Measurements from ENCODE around the gene SERTAD3.

The SERTAD3 gene

DNA sequence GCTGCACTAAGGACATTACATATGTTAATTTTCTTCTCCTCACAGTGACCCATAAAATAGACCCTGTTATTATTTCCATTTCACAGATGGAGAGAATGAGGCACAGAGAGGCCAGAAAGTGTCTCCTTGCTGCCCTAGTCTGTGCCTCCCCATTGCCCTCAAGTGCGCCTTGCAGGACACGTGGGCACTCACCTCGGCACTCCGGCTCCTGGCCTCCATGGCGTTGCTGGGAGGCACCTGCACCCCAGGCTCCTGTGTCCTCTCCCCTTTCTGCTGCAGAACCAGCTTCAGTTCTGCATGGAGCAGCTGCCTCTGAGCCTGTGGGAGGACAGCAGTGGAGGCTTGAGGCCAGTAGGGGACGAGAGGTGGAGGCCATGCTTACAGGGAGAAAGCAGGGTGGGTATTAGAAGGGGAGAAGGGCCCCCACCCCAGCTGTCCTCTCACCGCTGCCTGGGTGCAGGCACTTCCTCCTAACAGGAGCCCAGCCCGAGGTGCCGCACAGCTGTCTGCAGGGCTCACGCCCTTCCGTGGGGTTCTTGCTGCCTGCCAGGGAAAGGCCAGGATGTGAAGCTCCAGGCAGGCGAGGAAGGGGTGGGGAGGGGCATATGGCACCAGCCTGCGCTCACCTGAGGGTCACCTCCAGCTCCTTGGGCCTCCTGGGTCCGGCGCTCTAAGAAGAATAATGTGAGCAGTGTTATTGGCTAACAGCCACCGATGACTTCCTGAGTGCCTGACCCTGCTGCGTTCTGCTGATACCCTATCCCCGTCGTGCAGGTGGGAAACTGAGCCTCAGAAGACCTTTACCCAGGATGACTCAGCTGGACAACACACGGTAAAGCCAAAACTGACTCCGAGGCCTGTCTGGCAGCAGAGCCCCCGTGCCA is 36.2 kb downstream of the SERTAD3 start:
- DNase-seq = no peak

DNA sequence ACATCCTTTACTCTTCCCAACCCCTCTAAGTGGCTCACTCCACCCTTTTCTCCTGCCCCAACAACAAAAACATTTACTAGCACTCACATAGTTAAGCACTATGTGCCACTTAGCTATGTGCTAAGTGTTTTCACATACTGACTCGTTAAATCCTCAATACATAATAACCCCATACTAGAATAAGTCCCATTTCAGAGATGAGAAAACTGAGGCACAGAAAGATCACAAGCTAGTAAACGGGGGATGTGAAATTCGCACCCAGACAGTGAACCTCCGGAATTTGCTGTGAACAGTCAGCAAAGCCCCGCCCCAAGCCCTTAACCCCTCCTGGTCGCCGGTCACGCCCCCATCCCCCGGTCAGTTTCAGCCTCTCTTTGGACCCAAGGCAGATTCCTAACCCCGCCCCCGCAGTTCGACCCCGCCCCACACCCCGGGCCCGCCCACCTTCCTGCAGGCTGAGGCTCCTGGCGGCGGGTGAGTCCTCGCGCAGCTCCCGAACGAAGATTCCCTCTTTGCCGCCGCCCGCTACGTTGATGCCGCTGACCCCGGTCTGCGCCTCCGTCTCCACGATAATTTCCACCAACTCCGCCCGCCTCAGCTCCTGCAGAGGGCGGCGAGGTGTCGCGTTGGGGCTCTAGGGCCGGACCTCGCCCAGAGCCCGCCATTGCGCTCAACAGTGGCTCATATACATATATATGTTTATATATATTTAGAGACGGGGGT is 40.7 kb downstream of the SERTAD3 start:
- peak; percentile 78 for DNase-seq

DNA sequence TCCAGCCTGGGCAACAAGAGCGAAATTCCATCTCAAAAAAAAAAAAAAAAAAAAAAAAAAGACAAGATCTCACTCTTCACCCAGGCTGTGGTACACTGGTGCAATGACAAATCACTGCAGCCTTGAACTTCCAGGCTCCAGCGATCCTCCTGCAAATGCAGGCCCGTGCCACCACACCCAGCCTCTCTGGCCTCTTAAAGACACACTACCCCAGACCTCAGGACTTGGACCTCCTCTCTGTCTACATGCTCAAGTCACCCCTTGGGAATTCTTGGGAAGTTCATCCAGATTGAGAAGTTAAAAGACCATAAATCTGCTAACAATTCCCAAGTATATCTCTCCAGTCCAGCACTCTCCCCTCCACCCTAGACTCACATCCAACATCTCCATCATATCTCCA is 43.6 kb downstream of the SERTAD3 start:
- DNase-seq = no peak

DNA sequence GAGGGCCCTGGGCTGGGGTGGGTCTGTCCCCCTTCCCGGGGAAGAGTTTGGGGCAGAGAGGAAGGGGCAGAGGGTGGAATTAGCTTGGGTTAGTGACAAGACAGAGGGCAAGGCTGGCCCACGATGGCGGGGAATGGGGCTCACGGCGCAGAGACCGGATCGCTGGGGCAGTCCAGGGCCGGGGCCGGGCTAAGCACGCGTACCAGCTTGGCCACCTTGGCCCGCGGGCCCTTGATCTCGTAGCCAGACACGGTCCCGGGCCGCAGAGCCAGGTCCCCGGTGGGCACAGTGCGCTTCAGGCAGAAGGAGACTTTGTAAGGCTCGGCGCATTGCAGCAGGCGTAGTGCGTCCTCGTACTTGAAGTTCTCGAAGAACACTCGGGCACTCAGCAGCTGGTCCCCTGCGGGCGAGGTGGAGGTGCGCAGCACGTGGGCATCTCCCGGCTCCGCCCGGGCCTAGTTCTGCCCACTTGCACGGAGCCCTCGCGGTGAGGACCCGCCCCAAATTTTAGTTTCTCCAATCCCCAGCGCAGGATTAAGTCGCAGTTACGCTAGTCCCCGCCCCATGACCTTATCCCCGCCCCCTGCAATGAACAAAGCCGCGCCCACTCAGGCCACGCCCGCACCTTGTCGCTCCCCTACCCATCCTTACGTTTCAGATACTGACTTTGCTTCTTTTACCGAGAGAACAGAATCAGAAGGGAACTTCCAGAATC is 45.6 kb downstream of the SERTAD3 start:
- peak; percentile 64 for DNase-seq

DNA sequence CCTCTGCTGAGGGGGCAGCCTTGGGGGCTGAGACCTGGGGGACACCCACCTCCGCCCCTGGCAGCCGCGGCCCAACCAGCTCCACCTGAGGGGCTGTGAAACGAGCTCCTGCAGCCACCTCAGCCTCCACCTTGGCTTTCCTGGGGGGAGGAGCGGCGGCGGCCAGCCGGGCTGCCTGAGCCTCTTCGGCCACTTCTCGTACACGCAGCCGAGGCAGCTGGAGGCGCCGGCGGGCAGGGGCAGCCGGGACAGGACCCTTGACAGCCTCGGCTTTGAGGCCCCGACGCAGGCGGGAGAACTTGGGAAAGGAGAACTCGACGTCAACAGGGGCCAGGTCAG is 46.6 kb downstream of the SERTAD3 start:
- DNase-seq = no peak

DNA sequence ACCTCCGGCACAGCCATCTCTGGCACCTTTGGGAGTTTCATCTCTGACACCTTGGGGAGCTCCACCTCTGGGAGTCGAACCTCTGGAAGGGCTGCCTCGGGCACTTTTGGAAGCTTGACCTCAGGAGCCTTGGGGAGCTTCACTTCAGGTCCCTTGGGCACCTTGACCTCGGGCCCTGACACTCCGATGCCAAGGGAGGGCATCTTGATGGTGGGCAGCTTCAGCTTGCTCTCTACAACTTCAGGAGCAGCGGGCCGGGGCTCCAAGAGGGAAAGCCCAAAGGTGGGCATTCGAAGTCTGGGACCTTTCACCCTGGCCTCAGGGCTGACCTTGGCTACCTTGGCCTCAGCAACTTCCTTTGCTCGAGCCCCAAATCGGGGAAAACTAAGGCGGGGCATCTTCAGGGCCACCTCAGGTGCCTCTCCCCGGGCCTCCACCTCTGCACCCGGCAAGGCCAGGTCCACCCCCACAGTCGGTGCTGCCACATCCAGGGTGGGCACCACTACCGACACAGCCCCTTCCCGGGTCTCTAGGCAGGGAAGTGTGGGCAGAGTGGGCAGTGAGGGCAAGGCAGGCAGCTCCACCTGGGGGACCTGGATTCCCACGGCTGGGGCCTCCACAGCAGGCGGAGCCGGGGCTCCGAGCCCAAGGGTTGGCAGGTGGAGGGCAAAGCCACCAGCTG is 47.1 kb downstream of the SERTAD3 start:
- DNase-seq = no peak

DNA sequence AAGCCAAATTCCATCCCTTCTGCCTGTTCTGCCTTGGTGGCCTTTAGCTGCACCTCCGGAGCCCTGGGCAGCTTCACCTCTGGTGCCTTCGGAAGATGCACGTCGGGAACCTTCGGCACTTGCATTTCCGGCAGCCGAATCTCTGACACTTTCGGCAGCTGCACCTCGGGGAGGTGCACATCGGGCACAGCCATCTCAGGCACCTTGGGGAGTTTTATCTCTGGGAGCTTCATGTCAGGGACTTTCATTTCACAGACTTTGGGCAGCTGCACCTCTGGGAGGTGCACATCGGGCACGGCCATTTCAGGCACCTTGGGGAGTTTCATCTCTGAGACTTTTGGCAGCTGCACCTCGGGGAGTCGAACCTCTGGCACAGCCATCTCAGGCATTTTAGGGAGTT is 48.2 kb downstream of the SERTAD3 start:
- DNase-seq = no peak

DNA sequence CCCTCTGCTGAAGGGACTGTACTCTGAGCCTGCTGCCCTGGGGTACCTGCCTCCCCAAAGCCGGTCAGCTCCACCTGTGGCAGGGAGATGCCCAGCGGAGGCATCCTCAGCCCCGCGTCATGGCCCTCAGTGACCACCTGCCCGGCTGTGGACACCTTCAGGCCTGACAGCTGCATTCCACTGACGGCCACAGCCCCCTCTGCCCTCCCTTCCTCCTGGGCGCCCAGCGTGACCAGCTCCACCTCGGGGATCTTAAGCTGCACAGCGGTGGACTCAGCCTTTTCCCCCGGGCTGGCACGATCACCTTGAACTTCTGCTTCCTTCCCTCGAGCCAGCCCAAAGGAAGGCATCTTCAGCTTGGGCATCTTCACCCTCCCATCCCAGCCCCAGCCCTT is 49.3 kb downstream of the SERTAD3 start:
- DNase-seq = no peak

DNA sequence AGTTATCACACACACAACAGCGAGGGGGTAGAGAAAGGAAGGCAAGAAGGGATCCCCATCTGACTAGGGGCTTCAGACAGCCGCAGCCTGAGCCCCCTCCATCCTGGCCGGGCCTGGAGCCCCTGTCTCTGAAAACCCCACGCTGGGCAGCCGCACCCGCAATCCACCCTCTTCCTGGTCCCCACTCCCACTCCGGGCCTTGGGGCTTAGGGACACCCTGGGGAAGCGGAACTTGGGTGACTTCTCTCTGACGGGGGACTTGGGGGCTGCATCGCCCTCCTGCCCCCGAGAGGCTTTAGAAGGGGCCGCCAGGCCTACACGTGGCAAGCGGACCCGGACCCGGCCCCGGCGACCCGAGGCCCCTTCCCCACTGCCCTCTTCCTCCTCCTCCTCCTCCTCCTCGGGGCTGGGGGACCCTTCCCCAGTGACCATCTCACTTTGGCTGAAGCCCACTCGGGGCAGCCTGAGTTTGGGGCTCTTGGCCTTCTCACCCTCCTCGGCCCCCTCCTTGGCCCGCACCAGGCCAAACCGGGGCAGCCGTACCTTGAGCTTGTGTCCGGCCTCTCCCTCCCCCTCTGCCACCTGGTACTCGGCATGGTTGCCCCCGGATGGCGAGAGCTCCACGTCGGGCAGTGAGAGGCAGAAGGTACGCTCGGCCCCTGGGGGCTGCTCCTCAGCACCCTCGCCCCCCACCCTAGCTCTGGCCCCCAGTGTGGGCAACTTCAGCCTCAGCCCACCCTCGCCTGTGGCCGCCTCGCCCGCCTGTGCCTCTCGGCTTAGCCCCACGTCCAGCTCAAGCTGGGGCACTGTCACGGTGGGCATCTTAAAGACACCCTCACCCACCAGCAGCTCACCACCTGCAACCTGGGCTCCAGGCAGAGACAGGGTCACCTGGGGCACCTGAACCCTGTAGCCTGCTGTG is 50.0 kb downstream of the SERTAD3 start:
- no peak for DNase-seq

DNA sequence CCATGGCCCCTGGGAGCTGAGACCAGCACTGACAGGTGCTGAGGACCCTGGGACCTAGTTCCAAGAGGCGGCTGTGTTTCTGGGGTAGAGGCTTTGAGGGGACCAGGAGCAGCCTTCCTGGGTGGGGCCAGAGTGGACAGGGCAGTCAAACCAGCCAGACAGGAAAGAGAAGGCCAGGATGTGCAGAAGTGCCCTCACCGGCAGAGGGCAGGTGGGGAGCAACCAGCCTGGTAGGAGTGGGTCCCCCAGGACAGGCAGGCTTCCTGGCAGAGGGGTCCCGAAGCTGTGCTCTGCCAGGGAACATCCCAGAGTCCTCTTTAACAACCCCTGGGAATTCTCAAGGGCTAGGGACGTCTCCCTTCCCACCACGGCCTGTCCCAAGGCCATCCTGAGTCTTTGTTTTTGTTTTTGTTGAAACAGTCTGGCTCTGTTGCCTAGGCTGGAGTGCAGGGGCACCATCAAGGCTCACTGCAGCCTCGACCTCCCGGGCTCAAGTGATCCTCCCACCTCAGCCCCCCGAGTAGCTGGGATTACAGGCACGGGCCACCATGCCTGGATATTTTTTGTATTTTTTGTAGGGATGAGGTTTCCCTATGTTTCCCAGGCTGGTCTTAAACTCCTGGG is 51.1 kb downstream of the SERTAD3 start:
- DNase-seq = no peak

DNA sequence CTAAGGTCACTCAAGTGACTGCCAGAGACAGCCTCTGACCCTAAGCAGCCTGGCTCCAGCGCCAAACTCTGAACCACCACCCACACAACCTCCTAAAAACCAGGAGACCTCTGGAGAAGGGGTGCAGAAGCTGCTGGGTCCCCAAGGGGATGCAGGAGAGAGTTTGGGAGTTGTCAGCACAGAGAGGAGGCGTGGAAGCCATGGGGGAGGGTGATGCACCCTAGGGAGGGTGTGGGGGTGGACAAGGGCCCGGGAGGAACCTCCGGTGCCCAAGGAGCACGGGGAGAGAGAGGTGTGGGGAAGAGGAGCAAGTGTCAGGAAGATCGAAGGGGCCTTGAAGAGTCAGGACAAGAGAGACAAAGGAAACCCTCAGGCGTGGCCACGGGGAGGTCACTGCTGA is 52.0 kb downstream of the SERTAD3 start:
- no peak for DNase-seq
